ENCODE measurements around the gene FGFRL1. TPM values are rescaled to one million over a fixed set of nuclear protein-coding genes. Genes with fewer than 3 reads are reported as not detected.
A peak's percentile ranks its signal among the peaks of the same experiment; 100 is the strongest.

Gene FGFRL1
- total and polyA plus RNA-seq, 2 donors from 2014 or later = 22.0 to 25.5 TPM

DNA sequence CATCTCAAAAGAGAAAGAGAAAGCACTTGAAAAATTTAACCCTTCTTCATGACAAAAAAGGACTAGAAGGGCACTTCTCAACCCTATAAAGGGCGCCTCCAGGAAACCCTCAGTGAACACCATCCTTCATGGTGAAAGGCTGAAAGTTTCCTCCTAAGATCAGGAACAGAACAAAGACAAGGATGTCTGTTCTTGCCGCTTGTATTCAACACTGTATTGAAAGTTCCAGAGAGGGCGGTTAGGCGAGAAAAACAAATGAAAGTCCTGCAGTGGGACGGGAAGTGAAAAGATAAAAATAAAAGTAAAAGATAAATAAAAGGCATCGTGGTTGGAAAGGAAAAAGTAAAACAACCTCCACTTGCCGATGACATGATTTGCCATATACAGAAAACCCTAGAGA lies 51.0 kb downstream of the FGFRL1 start:
- no peak for FAIRE-seq

DNA sequence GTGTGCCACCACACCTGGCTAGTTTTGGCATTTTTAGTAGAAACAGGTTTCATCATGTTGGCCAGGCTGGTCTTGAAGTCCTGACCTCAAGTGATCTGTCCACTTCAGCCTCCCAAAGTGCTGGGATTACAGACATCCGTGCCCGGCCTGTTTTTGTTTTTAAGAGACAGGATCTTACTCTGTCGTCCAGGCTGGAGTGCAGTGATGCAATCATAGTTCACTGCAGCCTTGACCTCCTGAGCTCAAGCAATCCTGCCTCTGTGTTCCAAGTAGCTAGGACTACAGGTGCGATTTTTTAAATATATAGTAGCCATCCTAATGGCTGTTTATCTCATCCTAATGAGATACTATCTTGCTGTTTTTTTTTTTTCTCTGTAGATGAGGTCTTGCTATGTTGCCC lies 54.3 kb downstream of the FGFRL1 start:
- no peaks in the 10 kb centered on the region for H3K36me3 ChIP-seq (ENCODE audit: control insufficient read depth in 2 of 3, insufficient read depth in 3 of 3, low read length in 3 of 3)
- FAIRE-seq (no peak), DNase-seq (no peak)
- H3K27ac ChIP-seq (ENCODE audit: low read depth in 2 of 2, low read length in 2 of 2) = no peak overlapping the region
- no peaks in the 10 kb centered on the region for H3K4me1 ChIP-seq (ENCODE audit: control insufficient read depth in 2 of 3, insufficient read depth in 2 of 3, low read depth in 1 of 3, low read length in 3 of 3)
- TF ChIP-seq, protein P1, sequence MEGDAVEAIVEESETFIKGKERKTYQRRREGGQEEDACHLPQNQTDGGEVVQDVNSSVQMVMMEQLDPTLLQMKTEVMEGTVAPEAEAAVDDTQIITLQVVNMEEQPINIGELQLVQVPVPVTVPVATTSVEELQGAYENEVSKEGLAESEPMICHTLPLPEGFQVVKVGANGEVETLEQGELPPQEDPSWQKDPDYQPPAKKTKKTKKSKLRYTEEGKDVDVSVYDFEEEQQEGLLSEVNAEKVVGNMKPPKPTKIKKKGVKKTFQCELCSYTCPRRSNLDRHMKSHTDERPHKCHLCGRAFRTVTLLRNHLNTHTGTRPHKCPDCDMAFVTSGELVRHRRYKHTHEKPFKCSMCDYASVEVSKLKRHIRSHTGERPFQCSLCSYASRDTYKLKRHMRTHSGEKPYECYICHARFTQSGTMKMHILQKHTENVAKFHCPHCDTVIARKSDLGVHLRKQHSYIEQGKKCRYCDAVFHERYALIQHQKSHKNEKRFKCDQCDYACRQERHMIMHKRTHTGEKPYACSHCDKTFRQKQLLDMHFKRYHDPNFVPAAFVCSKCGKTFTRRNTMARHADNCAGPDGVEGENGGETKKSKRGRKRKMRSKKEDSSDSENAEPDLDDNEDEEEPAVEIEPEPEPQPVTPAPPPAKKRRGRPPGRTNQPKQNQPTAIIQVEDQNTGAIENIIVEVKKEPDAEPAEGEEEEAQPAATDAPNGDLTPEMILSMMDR (IDR thresholded peaks at IDR 0.05; ENCODE audit: borderline replicate concordance, extremely low read depth, insufficient read depth) = no peak
- intact Hi-C loops (cut with DNase I) = no loop called here
- H3K4me3 ChIP-seq (ENCODE audit: low read length in 3 of 3) = no peak overlapping the region
- H3K9me3 ChIP-seq (ENCODE audit: control insufficient read depth in 2 of 3, insufficient read depth in 1 of 3, low read length in 3 of 3) = no peaks in the 10 kb centered on the region
- H3K27me3 ChIP-seq (ENCODE audit: control insufficient read depth, insufficient read depth, low read length) = peaks cover 2% of the 10 kb centered on the region
- no peak overlapping the region for H3K9ac ChIP-seq (ENCODE audit: low read length in 3 of 3)

More for the DNA sequence above, 51.0 kb downstream of the FGFRL1 start:
- no peak overlapping the region for H3K4me3 ChIP-seq (ENCODE audit: low read length in 3 of 3)
- no peak overlapping the region for H3K9ac ChIP-seq (ENCODE audit: low read length in 3 of 3)
- TF ChIP-seq, protein P1 (IDR thresholded peaks at IDR 0.05; ENCODE audit: borderline replicate concordance, extremely low read depth, insufficient read depth) = no peak
- H3K9me3 ChIP-seq (ENCODE audit: control insufficient read depth in 2 of 3, insufficient read depth in 1 of 3, low read length in 3 of 3) = no peaks in the 10 kb centered on the region
- no peaks in the 10 kb centered on the region for H3K4me1 ChIP-seq (ENCODE audit: control insufficient read depth in 2 of 3, insufficient read depth in 2 of 3, low read depth in 1 of 3, low read length in 3 of 3)
- H3K36me3 ChIP-seq (ENCODE audit: control insufficient read depth in 2 of 3, insufficient read depth in 3 of 3, low read length in 3 of 3) = no peaks in the 10 kb centered on the region
- peaks cover 5% of the 10 kb centered on the region for H3K27me3 ChIP-seq (ENCODE audit: control insufficient read depth, insufficient read depth, low read length)
- intact Hi-C loops (cut with DNase I) = no loop called here
- DNase-seq = no peak
- no peak overlapping the region for H3K27ac ChIP-seq (ENCODE audit: low read depth in 2 of 2, low read length in 2 of 2)

- FAIRE-seq (no peak), DNase-seq (no peak)
- Histone ChIP-seq H3K9ac (ENCODE audit: low read length in 3 of 3) (no peak overlapping the region), H3K36me3 (ENCODE audit: control insufficient read depth in 2 of 3, insufficient read depth in 3 of 3, low read length in 3 of 3) (no peaks in the 10 kb centered on the region), H3K27me3 (ENCODE audit: control insufficient read depth, insufficient read depth, low read length) (peaks cover 2% of the 10 kb centered on the region), H3K27ac (ENCODE audit: low read depth in 2 of 2, low read length in 2 of 2) (no peak overlapping the region), H3K4me3 (ENCODE audit: low read length in 3 of 3) (no peak overlapping the region), H3K9me3 (ENCODE audit: control insufficient read depth in 2 of 3, insufficient read depth in 1 of 3, low read length in 3 of 3) (no peaks in the 10 kb centered on the region), H3K4me1 (ENCODE audit: control insufficient read depth in 2 of 3, insufficient read depth in 2 of 3, low read depth in 1 of 3, low read length in 3 of 3) (peaks cover 0 to 5% (median 0%) of the 10 kb centered on the region in 3 donors)
- TF ChIP-seq, protein P1 (IDR thresholded peaks at IDR 0.05; ENCODE audit: borderline replicate concordance, extremely low read depth, insufficient read depth) = no peak
- intact Hi-C loops (cut with DNase I) = no loop called here
These were observed 58.0 kb downstream of the FGFRL1 start for GRCh38 chr4:1069394-1069793.

DNA sequence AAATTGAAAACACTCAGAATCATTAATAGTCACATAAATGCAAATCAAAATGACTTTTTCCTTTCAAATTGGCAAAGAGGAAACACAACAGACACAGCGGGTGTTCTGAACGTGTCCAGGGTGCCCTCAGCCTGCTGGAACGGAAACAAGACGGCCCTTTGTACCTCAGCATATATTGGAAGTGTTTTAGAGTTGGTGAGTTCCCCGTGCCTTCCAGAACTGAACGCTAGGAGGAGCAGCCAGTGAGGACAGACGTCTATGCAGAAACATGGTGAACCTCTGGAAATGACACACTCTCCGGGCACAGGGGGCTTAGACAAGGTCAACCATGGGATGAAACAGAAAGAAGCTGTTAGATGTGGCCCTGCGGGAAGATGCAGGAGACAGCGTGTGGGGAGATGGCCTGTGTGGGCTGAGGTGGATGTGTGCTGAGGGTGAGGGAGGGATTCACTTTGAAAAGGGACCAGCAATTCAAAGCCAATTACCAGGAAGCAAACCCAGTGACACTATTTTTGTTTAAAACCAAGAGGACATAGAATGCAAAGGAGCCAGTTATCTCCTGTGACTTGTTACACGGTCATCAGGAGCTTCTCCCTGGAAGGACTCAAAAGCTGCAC lies 61.5 kb downstream of the FGFRL1 start:
- Histone ChIP-seq H3K9me3 (ENCODE audit: control insufficient read depth in 2 of 3, insufficient read depth in 1 of 3, low read length in 3 of 3) (no peaks in the 10 kb centered on the region), H3K9ac (ENCODE audit: low read length in 3 of 3) (no peak overlapping the region), H3K27me3 (ENCODE audit: control insufficient read depth, insufficient read depth, low read length) (no peaks in the 10 kb centered on the region), H3K4me1 (ENCODE audit: control insufficient read depth in 2 of 3, insufficient read depth in 2 of 3, low read depth in 1 of 3, low read length in 3 of 3) (peaks cover 0 to 7% (median 0%) of the 10 kb centered on the region in 3 donors), H3K4me3 (ENCODE audit: low read length in 3 of 3) (no peak overlapping the region), H3K27ac (ENCODE audit: low read depth in 2 of 2, low read length in 2 of 2) (no peak overlapping the region), H3K36me3 (ENCODE audit: control insufficient read depth in 2 of 3, insufficient read depth in 3 of 3, low read length in 3 of 3) (no peaks in the 10 kb centered on the region)
- TF ChIP-seq, protein P1 (IDR thresholded peaks at IDR 0.05; ENCODE audit: borderline replicate concordance, extremely low read depth, insufficient read depth) = peak; percentile 74
- peak in 3 of 5 donors; percentile 68 to 83 (median 74) for DNase-seq
- intact Hi-C loops (cut with DNase I) = no loop called here
- no peak for FAIRE-seq
